Activated T-cell treated with anti-CD3 and anti-CD28 coated beads, Interleukin-2, amount 50 U/mL, for 1 hour (primary cell): ENCODE results near the gene ABHD2.
"Not testable (repeated sequence)": the region's sequence is repeated elsewhere in the genome, so short reads cannot be mapped to it uniquely, and the experiment has no call there.

Experiments
- DNase-seq: peaks from one replicate; pipeline ENCODE4 v3.0.0-alpha.2; 2020

ABHD2 gene

DNA sequence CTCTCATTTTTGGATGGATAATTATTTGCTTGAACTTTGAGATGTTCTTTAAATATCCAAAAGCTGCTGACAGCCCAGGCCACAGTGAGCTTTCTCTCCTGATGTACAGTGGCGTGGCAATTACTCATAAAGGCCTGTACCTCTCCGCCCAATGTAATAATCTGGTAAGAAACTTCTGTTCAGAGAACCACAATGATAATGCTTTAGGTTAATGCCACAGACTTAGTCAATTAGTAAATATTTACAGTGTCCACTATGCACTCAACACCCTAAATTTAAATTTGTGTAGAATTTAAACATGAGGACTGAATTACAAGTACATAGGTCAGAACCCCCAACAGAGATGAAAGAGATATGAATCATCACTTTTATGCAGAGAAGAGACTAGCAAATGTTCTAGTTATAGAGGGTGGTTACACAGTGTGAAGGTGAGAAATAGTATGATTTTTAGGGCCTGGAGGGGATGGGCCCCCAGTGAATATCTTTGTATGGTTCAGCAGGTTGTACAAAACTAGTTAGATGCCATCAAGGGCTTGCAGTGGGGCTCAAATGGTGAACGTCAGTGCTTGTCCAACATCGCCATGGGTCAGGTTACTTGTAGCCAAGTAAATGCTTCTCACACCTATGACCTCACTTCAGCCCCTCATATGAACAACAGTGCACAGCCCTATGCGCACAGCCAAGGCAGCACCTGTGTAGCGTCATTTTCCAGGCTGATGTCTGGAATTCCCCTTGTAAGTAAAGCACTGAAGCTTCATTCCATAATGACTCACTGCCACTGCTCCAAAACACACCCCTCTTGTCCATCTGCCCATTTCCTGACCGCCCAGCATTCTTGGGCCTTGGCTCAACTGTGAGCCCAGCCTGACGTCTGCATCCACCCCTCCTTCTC is 13.3 kb downstream of the ABHD2 start:
- no peak for DNase-seq

DNA sequence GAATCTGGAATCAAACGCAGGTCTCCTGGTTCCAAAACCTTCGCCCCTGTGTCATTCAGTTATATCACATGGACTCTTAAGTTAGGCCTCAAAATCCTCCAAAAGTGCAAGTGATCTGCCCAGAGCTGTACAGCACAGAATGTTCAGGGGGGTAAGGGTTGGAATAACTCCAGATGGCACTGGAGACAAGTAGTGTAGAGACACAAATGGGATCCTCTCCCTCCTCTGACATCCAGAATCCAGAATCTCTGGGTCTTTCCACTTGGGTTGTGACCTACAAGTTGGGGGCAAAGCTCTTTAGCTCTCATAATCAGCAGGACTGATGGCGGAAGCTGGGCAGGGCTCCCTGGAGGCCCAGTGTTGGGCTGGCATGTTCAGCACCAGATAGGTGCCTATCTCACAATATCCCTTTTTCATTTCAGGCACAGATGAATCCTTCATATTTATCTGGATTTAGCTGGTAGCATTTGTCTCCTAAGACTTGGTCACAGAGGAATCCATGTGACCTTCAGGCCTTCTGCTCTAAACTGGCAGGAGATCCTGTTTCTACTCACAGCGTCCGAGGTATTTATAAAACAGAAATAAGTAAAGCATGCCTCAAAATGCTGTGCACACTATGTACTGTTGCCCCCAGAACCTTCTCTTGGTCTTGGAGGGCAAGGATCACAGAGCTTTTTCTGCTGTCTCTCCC is 15.4 kb downstream of the ABHD2 start:
- DNase-seq: no peak

GRCh38 chr15:89104172-89104564 is 15.9 kb downstream of the ABHD2 start:
- no peak for DNase-seq

DNA sequence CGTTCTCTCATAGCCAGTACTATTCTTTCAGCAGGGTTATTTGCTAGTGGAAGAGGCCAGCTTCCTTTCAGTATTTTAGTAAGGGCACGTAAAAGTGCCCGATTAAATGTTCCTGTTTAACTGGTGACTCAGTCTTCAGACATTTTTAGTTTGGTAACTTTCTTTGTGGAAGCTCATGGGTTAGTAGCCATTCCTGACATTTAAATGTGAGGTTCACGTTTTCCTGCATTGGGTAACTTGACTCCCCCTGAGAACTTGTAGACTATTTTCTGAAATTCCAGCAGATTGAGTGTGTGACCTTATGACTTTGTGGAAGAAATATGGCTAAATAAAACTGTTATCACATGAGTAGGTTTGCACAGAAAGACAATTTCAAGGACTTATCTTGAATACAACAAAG is 16.9 kb downstream of the ABHD2 start:
- DNase-seq: no peak

DNA sequence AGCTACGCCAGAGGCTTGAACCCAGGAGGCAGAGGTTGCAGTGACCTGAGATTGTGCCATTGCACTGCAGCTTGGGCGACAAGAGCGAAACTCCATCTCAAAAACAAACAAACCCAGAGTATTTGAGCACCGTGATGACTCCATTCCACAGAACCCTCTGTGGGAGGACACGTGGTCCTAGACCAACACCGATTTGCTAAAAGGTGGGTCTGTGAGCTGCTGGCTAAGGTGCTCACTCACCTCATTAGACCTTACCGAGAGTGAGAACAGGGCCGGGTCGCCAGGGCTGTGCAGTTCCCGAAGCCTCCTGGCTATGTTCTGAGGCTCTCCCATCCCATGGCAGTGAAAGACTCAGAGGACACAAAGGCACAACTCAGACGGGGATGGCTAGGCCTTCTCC is 17.9 kb downstream of the ABHD2 start:
- DNase-seq: no peak

- no peak for DNase-seq
These were observed 19.7 kb downstream of the ABHD2 start for GRCh38 chr15:89107984-89108383.

- no peak for DNase-seq
These were observed 20.6 kb downstream of the ABHD2 start for GRCh38 chr15:89108835-89109234.

GRCh38 chr15:89109238-89109637 is 21.0 kb downstream of the ABHD2 start:
- no peak for DNase-seq

- no peak for DNase-seq
These were observed 21.8 kb downstream of the ABHD2 start for GRCh38 chr15:89110060-89110459.

DNA sequence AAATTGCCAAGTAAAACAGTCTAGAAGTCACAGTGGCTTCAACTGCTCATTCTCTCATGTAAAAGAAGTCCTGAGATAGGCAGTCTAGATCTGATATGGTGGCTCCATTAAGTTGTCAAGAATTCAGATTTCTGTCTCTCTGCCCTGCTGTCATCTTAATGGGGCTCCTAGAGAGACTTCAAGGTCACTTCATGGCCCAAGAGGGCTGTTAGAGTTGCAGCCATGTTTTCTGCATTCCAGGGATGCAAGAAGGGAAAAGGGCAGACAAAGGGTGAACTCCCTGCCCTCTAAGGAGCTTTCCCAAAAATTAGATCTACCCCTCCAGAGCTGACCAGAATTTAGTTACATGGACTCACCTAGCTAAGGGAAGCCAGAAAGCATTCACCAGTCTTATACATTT is 23.1 kb downstream of the ABHD2 start:
- no peak for DNase-seq

- DNase-seq: no peak
These were observed 23.7 kb downstream of the ABHD2 start for GRCh38 chr15:89111961-89112340.

- no peak for DNase-seq
These were observed 24.2 kb downstream of the ABHD2 start for GRCh38 chr15:89112341-89112971.

DNA sequence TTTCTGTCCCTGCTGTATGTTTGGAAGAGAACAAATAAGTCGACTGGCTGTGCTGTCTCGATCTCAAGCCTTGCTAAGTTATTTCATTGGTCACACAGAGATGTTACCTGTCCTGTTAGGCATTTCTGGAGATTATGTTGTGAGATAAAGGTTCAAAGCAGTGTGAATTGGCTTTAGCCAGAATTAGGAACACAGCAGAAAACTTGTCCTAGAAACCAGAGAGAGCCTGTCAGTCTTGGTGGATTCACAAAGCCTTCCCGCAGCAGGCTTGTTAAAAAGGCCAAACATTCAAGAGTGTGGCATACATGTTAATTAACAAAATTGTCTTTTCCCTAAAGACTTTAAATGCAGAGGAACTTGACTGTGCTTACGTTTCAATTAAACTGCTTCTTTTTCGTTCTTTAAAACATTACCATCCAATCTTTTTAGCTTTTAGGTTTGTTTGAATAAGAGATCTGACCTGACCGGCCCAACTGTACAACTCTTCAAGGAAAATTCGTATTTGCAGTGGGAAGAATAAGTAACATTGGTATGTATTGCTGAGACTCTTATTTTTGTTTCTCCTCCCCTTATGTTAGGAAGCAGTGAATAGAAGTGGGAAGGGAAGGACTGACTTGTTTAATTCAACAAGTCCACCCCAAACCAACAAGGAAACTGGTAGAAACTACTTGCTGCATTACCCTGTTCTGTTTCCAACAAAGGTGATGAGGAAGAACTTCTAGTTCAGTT is 25.2 kb downstream of the ABHD2 start:
- DNase-seq: no peak

DNA sequence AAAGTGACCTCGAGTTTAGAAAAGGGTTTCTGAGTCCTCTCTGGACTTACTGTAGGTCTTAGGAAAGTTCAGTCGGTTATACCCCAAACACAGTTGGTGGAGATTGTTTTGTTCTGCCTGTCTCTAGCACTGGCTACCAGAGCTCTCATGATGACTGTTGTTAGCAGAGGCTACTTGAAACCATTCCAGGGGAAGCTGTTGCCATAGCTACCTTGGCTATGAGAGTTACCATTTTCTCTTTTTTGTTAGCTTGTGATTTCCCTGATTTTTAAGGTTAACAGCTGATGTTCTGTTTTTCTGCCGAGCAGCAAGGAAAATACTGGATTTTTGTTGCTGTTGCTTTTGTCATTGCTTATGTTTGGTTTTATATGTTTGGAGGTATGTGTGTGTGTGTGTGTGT is 26.7 kb downstream of the ABHD2 start:
- DNase-seq: no peak

DNA sequence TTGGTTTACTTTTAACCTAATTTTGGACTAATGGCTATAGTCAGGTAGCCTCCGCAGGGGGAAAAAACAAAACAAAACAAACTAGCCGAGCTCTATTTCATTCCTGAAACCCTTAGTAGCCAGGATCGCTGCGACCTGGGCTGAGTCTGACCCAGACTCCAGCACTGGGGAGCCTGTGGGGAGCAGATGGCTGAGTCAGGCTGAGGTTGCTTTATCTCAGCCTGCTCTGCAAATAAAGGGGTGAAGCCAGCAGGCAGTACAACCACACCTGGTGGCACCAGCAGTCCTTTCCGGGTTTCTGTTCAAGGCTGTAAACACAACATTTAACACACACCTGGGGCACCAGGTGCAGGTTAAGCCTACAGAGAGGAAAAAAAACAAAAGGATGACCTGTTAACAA is 27.3 kb downstream of the ABHD2 start:
- no peak for DNase-seq

- no peak for DNase-seq
These were observed 28.1 kb downstream of the ABHD2 start for GRCh38 chr15:89116404-89116803.

- no peak for DNase-seq
These were observed 29.5 kb downstream of the ABHD2 start for GRCh38 chr15:89117790-89118189.

- no peak for DNase-seq
These were observed 30.3 kb downstream of the ABHD2 start for GRCh38 chr15:89118481-89118989.

DNA sequence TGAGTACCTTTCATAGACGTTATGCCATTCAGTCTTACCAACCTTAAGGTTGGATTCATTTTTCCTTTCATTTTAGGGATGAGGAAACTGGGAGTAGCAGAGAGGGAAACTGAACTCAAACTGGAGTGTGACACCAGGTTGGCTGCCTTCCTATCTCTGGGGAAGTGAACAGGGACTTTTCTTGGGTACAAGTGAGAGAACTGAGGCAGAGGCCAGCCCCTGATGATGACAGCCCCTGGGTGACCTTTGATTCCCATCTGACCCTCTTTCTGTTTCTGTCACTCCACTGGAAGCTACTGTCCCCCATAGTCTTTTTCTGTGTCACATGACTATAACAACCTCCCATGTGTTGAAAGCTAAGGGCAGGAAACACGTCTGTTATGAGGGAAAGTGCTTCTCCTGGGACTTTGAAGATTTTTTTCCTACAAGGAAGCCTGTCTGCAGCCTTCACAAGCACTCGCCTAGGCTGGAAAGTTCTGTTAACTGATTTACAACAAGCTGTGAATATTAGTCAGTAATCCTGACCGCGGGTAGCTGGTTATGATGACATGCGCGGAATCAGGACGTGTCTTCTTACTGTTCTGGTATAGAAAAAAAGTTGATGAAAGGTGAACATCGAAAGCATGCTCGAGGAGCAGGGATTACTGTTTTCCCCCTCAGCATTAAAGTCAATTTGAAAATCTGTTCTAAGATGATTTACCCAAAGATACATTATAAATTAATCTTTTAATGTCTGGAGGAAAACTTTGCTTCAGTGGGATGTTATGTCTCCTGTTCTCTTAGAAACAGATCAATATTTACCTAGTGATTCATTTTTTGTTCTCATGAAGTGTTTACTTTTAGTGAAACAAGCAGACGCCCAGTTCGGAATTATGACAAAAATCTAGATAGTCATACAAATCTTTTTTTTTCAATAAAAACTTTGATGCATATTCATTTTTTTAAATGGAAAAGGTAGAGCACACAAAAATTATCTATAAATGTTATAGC is 31.5 kb downstream of the ABHD2 start:
- no peak for DNase-seq

DNA sequence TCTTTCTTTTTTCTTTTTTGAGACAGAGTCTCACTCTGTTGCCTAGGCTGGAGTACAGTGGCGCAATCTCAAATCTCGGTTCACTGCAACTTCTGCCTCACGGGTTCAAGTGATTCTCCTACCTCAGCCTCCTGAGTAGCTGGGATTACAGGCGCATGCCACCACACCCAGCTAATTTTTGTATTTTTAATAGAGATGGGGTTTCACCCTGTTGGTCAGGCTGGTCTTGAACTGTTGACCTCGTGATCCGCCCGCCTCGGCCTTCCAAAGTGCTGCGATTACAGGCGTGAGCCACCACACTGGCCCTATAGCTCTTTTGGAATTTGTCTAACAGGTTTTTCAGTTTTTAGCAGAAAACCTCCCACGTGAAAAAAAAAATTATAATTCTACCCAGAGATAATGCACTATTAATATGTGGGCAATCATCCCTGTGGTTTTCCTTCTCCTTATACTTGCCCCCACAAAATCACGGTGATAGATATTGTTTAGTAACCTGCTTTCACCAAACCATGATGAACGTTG is 32.3 kb downstream of the ABHD2 start:
- DNase-seq: not testable (repeated sequence)

DNA sequence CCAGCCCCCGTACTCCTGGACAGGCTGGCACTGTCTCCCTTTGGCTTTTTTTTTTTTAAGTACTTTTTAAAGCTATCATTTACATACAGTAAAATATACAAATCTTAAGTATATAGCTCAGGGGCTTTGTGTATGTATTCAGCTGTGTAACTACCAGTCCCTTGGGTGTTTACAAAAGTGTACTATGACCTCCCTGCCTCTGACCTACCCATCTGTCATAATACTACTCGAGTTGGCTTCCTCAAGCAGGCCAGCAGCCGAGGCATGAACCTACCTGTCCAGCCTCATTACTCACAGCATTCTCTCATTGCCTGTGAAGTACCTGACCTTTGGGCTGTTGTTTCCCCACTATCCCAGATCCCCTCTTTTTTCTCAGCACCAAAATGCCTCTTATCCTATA is 33.2 kb downstream of the ABHD2 start:
- DNase-seq: no peak
